HG03565 (cell line): ENCODE data around the gene SPTBN1.
"Not testable (repeated sequence)": the region's sequence is repeated elsewhere in the genome, so short reads cannot be mapped to it uniquely, and the experiment has no call there.

ENCODE experiments used
- ATAC-seq: cut with Tn5 transposase; IDR thresholded peaks from one replicate; pipeline ENCODE4 v1.9.1; 2021; ENCODE audit warnings: mild to moderate bottlenecking, moderate library complexity; ENCODE audit not compliant: unreplicated experiment

SPTBN1 gene

DNA sequence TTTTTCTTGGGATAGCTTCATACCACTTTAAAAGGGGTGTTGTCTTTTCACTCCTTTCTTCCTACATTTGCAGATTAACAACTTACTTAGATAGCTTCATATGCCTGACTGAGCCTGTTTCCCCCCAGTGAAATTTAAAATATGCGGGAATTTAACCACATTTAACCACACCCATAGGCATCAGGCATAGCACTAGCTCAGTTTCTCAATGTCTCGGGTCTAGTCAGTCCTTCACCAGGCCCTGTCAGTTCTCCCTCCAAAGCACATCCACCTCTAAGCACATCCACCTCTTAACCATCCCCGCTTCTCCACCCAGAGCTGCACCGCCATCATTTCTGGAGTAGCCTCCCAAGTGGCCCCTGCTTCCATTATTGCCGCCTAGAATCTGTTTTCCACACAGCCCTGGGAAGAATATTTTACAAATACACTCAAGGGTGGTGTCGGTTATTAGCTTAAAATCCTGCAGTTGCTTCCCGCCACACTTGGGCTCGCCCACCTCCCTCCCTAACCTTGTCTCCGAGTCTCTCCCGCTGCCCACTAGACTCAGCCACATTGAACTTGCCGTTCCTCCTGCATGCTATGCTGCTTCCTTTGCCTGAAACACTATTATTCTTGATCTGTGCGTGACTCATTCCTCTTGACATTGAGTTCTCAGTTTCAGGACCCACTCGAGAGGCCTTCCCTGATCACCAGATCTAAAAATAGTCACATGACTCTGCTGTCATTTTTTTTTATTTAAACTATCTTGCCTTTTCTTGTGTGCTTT, 68.3 kb downstream of the SPTBN1 start:
- ATAC-seq: peak; percentile 69

- ATAC-seq: no peak
Observed at GRCh38 chr2:54525321-54525720, 69.2 kb downstream of the SPTBN1 start.

DNA sequence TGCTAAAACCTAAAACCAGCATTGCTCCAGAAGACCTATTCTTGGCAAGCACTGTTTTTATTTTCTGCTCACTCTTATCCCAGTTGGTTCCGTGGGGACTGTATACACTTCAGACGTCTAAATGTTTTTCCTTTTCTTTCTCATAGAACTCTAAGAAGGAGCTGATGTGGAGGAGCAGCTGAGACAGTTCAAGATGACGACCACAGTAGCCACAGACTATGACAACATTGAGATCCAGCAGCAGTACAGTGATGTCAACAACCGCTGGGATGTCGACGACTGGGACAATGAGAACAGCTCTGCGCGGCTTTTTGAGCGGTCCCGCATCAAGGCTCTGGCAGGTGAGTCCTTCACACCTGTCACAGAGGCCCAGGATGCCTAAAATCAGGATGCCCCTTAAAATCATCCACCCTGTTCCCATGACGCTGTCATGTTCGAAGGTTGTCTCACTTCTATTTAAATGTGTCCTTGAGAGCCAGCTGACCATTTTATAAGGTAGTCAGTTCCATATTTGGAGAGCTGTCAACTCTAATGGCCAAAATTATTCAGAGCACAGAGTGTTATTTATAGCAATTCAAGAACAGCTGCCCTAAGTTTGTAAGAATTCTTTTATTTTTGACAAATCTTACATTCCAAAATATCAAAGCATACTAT, 70.2 kb downstream of the SPTBN1 start:
- no peak for ATAC-seq

DNA sequence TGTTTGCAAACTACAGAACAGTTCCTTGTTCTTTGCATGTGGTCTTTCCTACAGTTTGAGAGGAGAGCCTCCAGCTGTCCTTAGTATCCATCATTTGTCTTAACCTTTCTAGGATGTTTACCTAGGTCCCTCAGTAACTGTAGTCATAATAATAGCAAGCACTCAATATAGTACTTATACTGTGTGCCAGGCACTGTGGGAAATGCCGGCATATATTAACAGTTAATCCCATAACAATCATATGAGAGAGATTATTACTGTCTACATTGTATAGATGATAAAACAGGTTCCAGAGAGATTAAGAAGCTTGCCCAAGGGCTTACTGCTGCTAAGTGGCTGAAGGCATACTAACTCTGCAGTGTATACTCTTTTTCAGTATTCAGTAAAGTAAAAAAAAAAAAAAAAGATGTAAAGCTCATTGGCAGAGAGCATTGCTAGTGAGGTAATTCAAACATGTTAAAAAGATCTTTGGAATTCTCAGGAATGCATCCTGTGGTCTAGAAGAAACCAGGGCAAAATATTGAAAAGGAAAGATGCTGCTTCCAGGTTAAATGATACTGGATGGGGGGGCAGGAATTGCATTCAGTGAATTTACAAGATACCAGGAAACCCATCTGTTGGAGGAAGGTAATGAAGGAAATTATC, 72.3 kb downstream of the SPTBN1 start:
- no peak for ATAC-seq

- ATAC-seq: not testable (repeated sequence)
Observed at GRCh38 chr2:54529518-54529917, 73.4 kb downstream of the SPTBN1 start.

- ATAC-seq: peak; percentile 51
Observed at GRCh38 chr2:54529935-54530334, 73.8 kb downstream of the SPTBN1 start.

GRCh38 chr2:54531558-54531957, 75.4 kb downstream of the SPTBN1 start:
- ATAC-seq: no peak

- no peak for ATAC-seq
Observed at GRCh38 chr2:54534221-54534620, 78.1 kb downstream of the SPTBN1 start.

- ATAC-seq: no peak
Observed at GRCh38 chr2:54534625-54535024, 78.5 kb downstream of the SPTBN1 start.

DNA sequence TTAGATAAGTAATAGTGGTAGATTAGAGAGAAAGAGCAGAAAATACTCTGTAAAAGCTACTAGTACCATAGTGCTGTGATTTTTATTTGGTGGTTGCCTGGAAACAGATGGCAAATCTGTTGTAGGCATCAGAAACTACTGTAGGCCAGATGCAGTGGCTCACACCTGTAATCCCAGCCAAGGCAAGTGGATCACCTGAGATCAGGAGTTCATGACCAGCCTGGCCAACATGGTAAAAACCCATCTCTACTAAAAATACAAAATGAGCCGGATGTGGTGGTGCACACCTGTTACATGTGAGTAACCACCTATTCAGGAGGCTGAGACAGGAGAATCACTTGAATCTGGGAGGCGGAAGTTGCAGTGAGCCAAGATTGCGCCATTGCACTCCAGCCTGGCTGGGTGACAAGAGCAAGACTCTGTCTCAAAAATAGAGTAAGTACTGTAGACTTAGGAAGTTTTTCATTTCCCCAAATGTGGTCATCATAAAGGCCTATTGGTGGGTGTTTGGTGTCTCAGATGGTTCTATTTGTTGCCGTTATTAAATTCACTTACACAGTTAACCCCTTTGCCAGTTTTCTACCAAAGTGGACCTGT, 79.6 kb downstream of the SPTBN1 start:
- ATAC-seq: no peak

DNA sequence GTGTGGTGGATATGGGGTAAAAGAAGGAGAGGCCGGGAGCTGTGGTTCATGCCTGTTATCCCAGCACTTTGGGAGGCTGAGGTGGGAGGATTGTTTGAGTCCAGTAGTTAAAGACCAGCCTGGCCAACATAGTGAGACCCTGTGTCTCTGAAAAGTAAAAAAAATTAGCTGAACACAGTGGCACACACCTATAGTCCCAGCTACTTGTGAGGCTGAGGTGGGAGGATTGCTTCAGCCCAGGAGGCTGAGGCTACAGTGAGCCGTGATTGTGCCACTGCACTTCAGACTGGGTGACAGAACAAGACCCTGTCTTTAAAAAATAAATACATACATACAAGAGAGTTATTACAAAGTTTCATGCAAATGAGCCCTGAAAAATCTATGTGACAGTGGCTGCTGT, 80.6 kb downstream of the SPTBN1 start:
- no peak for ATAC-seq

DNA sequence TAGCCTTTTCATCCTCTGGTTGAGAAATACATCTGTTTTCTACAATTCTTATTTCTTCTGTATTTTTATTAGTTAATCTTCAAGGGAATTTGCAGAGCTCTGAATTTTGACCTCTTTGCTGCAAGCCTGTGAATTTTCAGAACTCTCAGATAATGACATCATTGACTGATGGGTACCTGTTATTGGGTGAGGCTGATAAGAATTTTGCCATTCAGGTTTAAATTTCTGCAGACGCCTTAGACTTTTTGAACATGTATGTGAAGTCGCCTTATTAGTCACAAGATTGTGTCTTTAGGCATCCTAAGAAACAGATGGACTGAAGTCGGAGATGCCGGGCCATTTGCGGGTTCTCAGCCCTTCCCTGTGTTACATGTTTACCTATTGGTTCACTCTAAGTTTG, 82.4 kb downstream of the SPTBN1 start:
- no peak for ATAC-seq

GRCh38 chr2:54539683-54540082, 83.6 kb downstream of the SPTBN1 start:
- ATAC-seq: no peak

DNA sequence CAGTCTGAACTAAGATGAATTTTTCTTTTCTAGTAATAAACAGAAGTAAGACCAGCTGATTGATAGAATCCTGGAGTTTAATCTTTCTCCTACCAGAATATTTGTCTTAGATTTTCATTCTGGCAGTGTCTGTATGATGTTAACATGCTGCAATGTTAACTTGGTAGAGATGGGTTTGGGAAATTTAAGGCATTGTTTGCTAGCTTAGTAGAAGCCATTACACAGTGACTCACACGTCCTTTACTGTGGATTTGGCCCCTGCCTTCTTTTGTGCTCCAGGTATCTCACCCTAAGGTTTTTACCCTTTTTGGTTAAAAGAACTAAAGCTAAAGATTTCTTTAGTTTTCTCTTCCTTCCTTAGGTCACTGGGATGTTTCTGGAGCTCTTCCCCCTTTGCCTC, 84.1 kb downstream of the SPTBN1 start:
- ATAC-seq: no peak

DNA sequence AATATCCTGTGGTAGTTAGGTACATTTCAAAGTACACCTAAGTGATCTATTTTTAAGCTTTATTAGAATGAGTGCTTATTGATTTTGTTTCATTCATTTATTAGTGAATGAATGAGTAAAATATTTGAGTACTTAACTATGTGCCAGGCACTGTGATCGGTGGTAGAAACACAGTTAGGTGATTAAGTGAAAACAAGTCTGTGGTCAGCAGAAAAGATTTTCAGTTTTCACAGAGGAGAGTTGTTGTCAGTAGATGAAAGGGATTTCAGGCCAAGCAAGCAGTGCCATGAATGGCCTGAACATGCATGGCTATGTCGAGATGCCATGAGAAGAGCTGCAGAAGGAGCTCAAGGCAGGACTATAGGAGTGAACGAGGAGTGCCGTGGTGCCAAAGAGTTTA, 85.9 kb downstream of the SPTBN1 start:
- no peak for ATAC-seq

DNA sequence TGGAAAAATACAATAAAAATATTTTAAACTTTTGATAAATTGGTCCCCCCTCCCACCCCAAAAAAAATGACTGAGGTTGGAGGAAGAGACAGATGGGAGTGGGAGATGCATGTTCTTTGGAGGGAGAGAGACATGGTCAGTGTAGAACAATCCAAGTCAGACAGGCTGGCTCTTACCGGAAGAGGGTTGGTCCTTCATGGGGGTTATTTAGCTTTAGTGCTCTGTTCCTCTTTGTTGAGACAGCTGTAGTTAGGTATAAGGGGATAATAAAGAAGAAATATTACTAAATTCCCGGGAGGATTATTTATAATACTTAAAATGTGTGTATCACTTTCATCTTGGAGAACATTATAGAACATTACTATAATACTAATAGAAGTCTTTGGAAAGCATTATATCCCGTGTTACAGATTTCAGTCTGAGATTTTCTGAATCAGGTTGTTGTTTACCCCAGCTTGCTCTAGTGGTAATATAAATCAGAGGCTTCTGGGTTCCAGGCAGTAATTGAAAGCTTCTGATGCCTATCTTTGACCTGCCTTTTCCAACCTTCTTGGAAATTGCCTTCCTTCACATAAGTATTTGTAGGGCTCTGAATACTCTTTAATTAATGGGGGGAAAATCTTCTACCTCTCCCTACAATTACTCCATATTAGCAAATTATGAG, 87.7 kb downstream of the SPTBN1 start:
- no peak for ATAC-seq

DNA sequence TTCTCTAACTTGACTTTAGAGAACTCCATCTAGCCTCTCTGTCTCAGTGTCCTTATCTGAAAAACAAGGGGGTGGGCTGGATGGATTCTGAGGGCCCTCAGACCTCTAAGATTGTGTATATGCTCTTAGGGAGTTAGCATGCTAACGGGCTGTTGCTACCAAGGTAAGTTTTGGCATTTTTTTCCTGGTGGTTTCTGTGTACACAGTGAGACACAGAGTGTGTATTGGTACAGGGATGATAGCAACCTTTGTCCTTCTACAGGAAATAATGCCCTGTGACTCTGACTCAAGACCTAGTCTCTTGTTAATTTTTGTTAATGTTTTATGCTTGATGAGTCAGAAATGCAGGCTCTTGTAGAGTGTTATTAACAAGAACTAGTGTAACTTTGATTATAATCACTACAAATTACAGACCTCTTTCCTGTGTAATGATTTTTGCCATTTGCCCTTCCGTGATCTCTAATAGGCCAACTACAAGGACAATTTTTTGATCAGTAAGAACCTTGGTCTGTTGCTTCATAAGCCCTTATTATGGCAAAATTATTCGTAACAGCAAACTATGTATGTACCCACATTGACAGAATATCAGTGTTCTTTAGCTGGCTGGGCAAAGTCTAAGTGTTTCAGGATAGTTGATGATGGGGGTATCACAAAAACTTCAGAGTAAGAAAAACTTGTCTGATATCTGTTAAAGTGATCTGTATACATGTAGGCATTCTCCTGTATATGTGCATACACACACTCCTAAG, 89.7 kb downstream of the SPTBN1 start:
- no peak for ATAC-seq

DNA sequence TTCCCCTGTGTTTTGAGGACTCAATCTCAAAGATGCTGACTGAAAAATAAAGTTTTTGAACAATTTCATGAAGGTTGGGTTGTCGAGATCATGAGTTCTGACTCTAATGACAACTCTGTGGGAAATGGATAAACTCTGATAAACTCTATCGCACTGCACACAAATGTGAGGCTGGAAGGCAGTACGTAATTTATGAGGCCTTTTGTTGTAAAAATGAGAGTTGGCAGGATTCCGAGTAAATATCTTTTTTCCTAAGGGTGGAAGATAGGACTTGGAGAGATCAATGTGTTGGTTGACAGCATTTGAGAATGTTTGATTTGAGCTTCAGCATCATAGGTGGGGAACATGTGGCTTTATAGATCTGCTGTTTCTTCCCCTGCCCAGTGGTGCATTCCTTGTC, 90.4 kb downstream of the SPTBN1 start:
- no peak for ATAC-seq

- no peak for ATAC-seq
Observed at GRCh38 chr2:54546923-54547720, 91.0 kb downstream of the SPTBN1 start.

DNA sequence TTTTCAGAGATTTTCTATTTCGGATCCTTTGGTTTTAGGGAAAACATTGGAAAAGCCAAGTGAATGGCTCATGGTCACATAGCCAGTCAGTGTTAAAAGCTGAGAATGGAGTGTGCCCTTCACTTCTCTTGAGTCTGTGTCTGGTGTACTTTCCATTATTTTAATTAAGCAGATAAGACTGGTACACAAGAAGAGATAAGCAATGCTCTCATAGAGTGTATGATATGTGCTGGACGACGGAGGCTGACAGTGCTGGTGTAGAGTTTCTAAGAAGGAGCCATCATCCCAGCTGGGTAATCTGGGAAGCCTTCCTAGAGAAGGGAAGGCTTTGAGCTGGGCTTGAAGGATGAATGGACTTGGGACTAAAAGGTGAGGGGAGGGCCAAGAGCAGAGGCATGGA, 93.3 kb downstream of the SPTBN1 start:
- ATAC-seq: no peak
